GM12801 (cell line): Measurements from ENCODE around the gene VPS35.

Source experiments
- CTCF ChIP-seq: IDR thresholded peaks from one replicate; pipeline ENCODE4 v1.5.1; 2011; ENCODE audit warnings: control low read depth; ENCODE audit not compliant: insufficient read length; ENCODE audit errors: extremely low read depth

VPS35 gene

GRCh38 chr16:46687486-46687885 lies 1.5 kb downstream of the VPS35 start:
- no peak for TF ChIP-seq CTCF

GRCh38 chr16:46686815-46687473 lies 2.0 kb downstream of the VPS35 start:
- TF ChIP-seq CTCF: no peak

GRCh38 chr16:46673320-46674013 lies 15.5 kb downstream of the VPS35 start:
- no peak for TF ChIP-seq CTCF

GRCh38 chr16:46662123-46662522 lies 26.9 kb downstream of the VPS35 start:
- no peak for TF ChIP-seq CTCF

GRCh38 chr16:46658925-46659324 lies 30.1 kb downstream of the VPS35 start:
- no peak for TF ChIP-seq CTCF

- no peak for TF ChIP-seq CTCF
These were observed 37.7 kb downstream of the VPS35 start for GRCh38 chr16:46651305-46651704.

GRCh38 chr16:46650254-46650623 lies 38.7 kb downstream of the VPS35 start:
- TF ChIP-seq CTCF: no peak
